ENCODE measurements around the gene HHAT.

DNA sequence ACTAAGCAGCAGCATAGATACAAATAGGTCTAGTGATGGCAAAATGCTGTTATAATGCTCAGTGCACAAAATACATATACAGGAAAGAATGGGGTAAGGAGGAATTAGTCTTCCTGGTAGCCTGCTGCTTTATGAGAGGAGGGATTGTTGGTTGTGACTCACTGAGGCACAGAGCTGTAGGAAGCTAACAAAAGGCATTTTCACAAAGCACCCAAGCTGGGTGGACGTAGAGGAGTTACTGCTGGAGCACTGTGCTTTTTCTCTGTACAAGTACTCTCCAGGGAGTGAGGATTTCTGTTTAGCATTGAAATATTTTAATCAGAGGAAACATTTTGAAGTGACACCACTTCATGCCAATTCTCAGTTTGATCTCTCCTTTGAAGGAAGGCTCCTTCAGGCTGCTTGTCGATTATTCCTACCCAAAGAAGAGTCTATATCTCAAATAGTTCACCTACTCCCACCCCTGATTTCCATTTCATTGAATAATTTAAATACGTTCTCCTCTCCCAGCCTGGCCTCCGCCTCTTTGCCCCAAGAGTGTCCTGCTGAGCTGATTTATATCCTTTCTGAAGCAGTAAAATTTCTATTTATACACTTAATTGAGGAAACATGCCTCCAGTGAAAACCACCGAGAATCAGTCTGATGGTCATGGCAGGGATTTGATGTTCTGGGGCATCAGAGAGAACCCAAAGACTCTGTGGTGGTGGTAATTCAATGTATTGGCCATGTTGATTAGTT is 271.9 kb downstream of the HHAT start:
- TF ChIP-seq, protein P1, sequence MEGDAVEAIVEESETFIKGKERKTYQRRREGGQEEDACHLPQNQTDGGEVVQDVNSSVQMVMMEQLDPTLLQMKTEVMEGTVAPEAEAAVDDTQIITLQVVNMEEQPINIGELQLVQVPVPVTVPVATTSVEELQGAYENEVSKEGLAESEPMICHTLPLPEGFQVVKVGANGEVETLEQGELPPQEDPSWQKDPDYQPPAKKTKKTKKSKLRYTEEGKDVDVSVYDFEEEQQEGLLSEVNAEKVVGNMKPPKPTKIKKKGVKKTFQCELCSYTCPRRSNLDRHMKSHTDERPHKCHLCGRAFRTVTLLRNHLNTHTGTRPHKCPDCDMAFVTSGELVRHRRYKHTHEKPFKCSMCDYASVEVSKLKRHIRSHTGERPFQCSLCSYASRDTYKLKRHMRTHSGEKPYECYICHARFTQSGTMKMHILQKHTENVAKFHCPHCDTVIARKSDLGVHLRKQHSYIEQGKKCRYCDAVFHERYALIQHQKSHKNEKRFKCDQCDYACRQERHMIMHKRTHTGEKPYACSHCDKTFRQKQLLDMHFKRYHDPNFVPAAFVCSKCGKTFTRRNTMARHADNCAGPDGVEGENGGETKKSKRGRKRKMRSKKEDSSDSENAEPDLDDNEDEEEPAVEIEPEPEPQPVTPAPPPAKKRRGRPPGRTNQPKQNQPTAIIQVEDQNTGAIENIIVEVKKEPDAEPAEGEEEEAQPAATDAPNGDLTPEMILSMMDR (IDR thresholded peaks at IDR 0.05; ENCODE audit: low read depth, low read length) = no peak
- TF ChIP-seq, protein P2, sequence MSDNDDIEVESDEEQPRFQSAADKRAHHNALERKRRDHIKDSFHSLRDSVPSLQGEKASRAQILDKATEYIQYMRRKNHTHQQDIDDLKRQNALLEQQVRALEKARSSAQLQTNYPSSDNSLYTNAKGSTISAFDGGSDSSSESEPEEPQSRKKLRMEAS (IDR thresholded peaks at IDR 0.05; ENCODE audit: low read depth, low read length) = no peak
- TF ChIP-seq POLR2A (IDR thresholded peaks at IDR 0.05; ENCODE audit: extremely low read depth, insufficient read length) = no peak
